Measurements from ENCODE around the gene TRAPPC11. TPM values are rescaled to one million over a fixed set of nuclear protein-coding genes. Genes with fewer than 3 reads are reported as not detected.

Gene TRAPPC11
- total RNA-seq, 6 experiments from 2014 or later, result 14.3 to 30.8 (median 16.0) TPM

GRCh38 chr4:183691006-183691405, 31.9 kb downstream of the TRAPPC11 start:
- DNase-seq, result no peak
- Histone ChIP-seq H3K27me3 (no peaks in the 10 kb centered on the region), H3K27ac (no peak overlapping the region), H3K4me1 (no peaks in the 10 kb centered on the region), H3K36me3 (peaks cover 0 to 65% (median 19%) of the 10 kb centered on the region in 4 donors), H3K4me3 (no peak overlapping the region), H3K9me3 (no peaks in the 10 kb centered on the region)
- no peak for TF ChIP-seq CTCF (IDR thresholded peaks at IDR 0.05)
- TF ChIP-seq POLR2A (IDR thresholded peaks at IDR 0.05), result no peak
- no peak for ATAC-seq
- intact Hi-C loops (cut with DNase I), result no loop called here

- H3K9me3 ChIP-seq, result no peaks in the 10 kb centered on the region
- no peak overlapping the region for H3K4me3 ChIP-seq
- peaks cover 0 to 63% (median 21%) of the 10 kb centered on the region in 4 donors for H3K36me3 ChIP-seq
- DNase-seq (no peak), ATAC-seq (no peak)
- intact Hi-C loops (cut with DNase I), result no loop called here
- H3K27ac ChIP-seq, result no peak overlapping the region
- no peaks in the 10 kb centered on the region for H3K4me1 ChIP-seq
- no peaks in the 10 kb centered on the region for H3K27me3 ChIP-seq
- TF ChIP-seq CTCF (IDR thresholded peaks at IDR 0.05) (no peak), POLR2A (IDR thresholded peaks at IDR 0.05) (no peak)
These were observed 32.8 kb downstream of the TRAPPC11 start for GRCh38 chr4:183691897-183692296.

- no peak overlapping the region for H3K4me3 ChIP-seq
- no peaks in the 10 kb centered on the region for H3K9me3 ChIP-seq
- intact Hi-C loops (cut with DNase I), result no loop called here
- H3K4me1 ChIP-seq, result peaks cover 0 to 20% (median 8%) of the 10 kb centered on the region in 4 donors
- no peak overlapping the region for H3K27ac ChIP-seq
- no peaks in the 10 kb centered on the region for H3K27me3 ChIP-seq
- TF ChIP-seq CTCF (IDR thresholded peaks at IDR 0.05) (no peak), POLR2A (IDR thresholded peaks at IDR 0.05) (no peak)
- H3K36me3 ChIP-seq, result peaks cover 0 to 63% (median 22%) of the 10 kb centered on the region in 4 donors
- ATAC-seq (peak; percentile 66 to 85 (median 82)), DNase-seq (peak in 1 of 3 donors; percentile 54)
These were observed 39.8 kb downstream of the TRAPPC11 start for GRCh38 chr4:183698909-183699308.

DNA sequence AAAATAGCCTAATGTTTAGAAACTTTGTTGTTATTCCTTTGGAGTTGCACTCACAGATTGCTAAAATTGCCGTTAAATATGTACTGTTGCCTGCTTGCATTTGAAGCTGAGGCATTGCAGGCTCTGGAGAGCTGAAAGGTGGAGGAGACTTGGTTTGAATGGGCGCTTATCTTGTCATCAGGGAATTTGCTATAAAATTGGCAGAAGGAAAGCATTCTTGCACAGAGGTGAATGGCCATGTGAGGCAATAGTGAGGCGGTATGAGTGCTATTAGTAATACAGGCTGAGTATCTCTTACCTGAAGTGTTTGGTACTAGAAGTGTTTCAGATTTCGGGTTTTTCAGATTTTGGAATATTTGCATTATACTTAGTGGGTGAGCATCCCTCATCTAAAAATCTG, 41.3 kb downstream of the TRAPPC11 start:
- Histone ChIP-seq H3K4me1 (peaks cover 0 to 20% (median 8%) of the 10 kb centered on the region in 4 donors), H3K36me3 (peaks cover 0 to 54% (median 17%) of the 10 kb centered on the region in 4 donors), H3K9me3 (no peaks in the 10 kb centered on the region), H3K27me3 (no peaks in the 10 kb centered on the region), H3K27ac (no peak overlapping the region), H3K4me3 (no peak overlapping the region)
- DNase-seq (no peak), ATAC-seq (peak; percentile 82 to 96 (median 88))
- TF ChIP-seq POLR2A (IDR thresholded peaks at IDR 0.05) (no peak), CTCF (IDR thresholded peaks at IDR 0.05) (peak in 2 of 4 donors; percentile 8 to 13)
- intact Hi-C loops (cut with DNase I), result no loop called here
- WGBS (ENCODE audit: insufficient coverage, low coverage, low lambda C conversion rate, missing lambda C conversion rate), result 63% methylated on average over 4 of the region's 4 CpGs

GRCh38 chr4:183702492-183702891, 43.4 kb downstream of the TRAPPC11 start:
- Histone ChIP-seq H3K27me3 (no peaks in the 10 kb centered on the region), H3K27ac (no peak overlapping the region), H3K4me3 (no peak overlapping the region), H3K36me3 (peaks cover 0 to 39% (median 13%) of the 10 kb centered on the region in 4 donors), H3K4me1 (peaks cover 0 to 20% (median 8%) of the 10 kb centered on the region in 4 donors), H3K9me3 (no peaks in the 10 kb centered on the region)
- DNase-seq, result no peak
- ATAC-seq, result no peak
- TF ChIP-seq CTCF (IDR thresholded peaks at IDR 0.05) (no peak), POLR2A (IDR thresholded peaks at IDR 0.05) (no peak)
- WGBS (ENCODE audit: insufficient coverage, low coverage, low lambda C conversion rate, missing lambda C conversion rate), result 100% methylated on average over 1 of the region's 1 CpG
- intact Hi-C loops (cut with DNase I), result no loop called here

All from right lobe of liver (tissue), 6 donors.